HG03103 (cell line): ENCODE data around the gene EMX2.
"Not testable (repeated sequence)": the region's sequence is repeated elsewhere in the genome, so short reads cannot be mapped to it uniquely, and the experiment has no call there.

ENCODE experiments used
- ATAC-seq: cut with Tn5 transposase; IDR thresholded peaks from one replicate; pipeline ENCODE4 v1.9.1; 2021; ENCODE audit warnings: low read depth; ENCODE audit not compliant: unreplicated experiment

The EMX2 gene

DNA sequence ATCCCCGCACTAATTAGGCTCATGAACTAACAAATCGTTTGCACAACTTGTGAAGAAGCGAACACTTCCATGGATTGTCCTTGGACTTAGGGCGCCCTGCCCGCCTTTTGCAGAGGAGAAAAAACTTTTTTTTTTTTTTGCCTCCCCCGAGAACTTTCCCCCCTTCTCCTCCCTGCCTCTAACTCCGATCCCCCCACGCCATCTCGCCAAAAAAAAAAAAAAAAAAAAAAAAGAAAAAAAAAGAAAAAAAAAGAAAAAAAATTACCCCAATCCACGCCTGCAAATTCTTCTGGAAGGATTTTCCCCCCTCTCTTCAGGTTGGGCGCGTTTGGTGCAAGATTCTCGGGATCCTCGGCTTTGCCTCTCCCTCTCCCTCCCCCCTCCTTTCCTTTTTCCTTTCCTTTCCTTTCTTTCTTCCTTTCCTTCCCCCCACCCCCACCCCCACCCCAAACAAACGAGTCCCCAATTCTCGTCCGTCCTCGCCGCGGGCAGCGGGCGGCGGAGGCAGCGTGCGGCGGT is at the start of gene EMX2:
EMX2 (plus strand) TSS at position 41 of the 519 bp plus-strand sequence. CDS start 522 bp downstream, outside the sequence.
- ATAC-seq: no peak

DNA sequence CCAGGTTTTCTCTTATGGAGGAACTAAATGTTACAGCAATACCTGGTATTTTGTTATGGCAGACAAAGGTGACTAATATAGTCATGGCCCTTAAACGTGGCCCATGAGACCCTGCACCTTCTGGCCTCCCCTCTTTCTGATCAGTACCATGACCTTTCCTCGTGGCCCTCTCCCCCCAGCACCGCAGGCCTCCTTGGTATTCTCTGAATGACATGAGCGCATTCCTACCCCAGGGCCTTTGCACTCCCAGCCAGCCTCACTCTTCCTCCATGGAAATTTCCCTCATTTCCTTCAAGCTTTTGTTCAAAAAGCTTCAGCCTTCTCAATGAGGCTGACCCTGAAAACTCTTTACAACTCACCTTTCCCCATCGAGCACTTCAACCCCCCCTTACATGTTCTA is 46.5 kb upstream of the EMX2 start:
- no peak for ATAC-seq

DNA sequence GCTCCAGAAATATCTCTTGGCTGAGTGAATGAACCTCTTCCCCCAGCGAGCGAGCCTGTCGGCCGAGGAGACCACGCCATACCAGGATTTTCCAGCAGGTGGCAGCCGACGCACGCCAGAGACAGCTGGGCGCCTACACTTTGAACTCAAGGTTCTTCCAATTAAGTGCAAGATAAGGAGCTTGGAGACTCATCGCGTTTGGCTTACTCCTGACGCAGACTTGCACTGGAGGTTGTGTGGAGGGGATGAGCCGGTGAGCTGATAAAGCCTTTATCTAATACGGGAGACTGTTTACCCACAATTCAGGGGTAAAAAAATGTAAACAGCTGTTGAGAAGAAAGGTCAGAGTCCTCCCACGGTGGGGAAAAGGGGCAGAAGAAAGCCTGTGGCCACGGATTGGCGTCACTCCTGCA is 45.9 kb upstream of the EMX2 start:
- peak; percentile 72 for ATAC-seq

DNA sequence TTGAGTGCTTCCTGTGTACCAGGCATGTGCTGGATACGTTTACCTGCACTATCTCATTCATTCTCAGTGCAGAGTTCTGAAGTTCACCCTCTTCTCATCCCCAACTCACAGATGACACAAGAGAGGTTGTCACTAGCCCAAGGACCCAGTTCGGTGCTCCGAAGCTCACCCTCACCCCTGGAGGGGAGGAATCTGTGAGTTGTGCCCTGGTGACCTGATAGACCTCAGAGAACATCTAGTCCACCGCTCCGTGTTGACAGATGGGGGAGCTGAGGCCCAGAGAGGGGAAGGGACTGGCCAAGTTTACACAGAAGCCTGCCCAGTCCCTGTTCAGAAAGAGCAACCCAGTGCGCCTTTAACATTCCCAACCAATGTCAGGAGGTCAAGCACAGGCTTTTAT is 44.8 kb upstream of the EMX2 start:
- ATAC-seq: no peak

DNA sequence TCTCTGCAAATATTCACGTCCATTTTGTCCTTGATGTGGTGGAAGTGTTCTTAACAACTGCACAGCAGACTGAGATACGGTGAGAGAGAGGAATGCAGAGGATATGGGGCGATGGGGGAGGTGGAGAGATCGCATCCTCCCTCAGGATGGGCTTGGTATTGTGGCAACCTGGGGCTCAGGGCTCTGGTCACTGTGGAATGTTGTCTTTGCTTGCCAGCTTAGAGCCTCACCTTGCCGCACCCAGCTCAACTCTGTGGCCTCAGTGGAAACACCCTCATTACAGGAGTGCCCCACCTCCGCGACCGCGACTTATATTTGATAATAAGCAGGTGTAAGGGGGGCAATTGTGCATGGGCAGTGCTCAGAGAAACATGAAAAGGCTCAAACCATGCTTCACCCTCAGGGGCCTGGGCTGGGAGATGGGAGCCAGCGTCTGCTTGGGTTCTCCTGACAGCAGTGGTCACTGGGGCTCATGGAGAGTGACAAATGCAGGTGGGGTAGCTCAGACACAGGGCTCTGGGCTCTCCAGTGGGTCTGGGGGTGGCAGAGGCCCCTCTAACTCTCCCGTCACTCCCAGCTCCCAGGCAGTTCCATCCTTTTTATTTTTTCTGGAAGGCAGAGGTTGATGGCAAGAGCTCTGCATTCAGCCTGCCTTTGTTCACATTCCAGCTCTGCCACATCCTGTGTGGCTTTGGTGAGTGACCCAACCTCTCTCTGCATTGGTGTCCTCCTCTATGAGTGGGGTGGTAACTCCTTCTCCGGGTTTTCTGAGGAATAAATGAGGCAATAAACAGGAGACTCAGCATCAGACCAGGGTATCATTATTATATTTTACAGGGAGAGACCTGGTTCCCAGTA is 43.1 kb upstream of the EMX2 start:
- ATAC-seq: no peak

DNA sequence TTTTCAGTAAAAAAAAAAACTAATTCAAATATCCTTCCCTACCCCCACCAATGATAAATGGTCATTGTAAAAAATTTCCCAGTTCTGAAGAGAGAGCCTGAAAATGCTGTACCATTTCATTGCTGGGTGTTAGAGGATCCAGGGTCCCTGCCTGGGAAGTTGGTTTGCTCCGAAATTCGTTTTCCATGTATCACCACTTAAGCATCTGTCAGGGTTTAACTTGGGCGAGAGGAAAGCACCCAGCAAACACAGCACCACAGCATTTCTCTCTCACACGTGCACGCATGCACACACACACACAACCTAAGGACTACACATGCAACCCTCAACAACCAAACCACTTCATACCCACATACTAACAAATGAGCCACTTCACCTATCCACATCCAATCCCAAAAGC is 42.1 kb upstream of the EMX2 start:
- no peak for ATAC-seq

DNA sequence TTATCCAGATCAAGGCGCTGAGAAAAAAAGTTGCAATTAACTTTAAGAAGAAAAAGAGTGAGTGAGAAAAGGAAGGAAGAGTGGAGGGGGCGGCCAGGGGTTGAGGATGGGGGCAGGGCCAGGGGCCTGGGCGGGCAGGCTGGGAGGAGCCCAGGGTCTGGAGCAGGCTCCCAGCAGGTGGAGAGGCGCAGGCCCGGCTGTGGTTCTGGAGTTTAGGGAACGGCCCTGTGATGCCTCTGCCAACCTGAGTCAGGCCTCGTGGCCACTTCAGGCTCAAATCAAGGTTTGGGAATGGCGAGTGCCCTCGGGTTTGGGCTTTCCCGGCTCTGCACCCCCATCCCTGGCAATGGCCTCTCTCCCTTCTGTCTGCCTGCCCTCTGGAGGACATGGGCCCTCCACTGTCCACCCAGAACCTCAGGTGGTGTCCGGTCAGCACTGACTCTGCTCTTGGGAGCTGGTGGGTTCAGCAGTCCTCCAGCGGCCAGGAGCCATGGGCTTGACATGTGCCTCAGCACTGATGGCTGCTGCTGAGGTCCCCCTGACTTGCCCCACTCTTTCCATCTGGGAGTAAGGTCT is 41.0 kb upstream of the EMX2 start:
- no peak for ATAC-seq

DNA sequence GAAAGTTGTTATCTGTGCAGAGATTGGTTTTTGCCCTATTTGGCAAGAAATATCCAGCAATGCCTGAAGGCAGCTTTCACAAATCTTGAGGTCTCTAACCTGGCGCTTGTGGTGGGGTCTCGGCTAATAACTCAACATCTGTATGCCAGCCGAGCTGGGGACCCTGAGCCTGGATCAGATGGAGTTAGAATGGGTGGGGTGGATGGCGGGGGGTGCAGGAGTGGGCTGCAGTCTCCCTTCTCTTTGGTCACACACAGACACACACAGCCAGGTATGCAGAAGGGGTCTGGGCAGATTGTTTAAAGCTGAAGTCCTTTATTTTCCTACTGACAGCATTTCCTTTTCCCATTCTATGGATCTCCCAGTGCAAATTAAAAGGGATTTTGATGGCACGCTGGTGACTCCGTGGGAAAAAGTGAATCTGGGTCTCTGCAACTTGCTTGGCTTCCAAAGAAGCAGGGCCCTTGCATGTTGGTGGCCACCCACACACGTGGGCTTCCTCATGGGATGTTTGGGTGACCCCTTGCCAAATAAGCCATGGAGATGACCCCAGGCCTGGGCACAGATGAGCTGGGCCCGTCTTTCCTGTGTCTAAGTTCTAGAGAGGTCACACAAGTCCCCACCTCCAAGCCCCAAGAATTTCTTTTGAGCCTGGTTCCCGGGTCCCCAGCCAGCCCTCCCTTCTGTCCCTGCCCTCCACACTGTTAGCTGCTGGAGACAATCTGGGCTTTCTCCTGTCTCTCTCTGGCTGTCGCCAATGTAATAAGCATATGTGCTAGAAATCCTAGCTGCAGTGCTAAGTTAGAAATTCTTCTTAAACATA is 39.9 kb upstream of the EMX2 start:
- no peak for ATAC-seq

DNA sequence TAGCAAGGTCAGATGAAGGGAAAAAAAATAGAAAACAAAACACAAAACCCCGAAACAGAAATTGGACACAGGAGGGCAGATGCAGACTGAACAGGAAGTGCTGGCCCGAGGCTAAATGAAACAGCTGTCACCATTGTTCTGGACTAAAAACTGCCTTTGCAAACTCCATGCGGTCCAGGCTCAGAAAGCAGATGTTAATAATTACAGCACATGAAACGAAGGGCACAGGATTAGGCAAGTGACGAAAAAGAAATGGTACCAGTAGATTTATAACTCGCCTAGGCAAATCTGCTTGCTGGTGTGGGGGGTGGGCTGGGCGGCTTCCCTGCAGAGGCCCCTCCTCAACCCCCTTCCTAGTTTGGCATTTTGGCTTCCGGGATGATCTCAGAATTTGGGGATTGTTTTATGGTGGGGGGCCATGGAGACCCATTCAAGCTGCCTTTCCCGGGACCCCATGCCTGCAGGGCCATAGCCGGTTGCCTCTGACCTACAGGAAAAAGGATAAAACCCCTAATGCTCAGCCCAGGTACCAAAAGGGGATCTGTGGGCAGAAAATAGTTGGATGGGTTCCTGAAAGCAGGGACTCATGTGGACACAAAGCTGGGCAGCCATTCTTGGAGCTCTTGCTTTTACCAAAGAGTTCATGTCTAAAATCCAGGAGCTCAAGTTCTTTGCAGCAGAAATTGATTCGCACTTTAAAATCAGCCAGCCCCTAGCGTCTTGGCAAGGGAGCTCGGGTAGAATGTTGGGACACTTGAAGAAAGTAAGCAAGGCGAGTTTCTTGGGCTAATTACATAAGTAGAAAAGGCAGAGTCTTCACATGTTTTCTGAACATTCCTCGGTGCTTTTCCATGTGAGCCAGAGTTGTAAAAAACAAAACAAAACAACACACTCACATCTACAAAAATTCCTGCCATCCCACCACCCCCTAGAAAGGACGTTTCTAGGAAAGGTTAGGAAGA is 39.0 kb upstream of the EMX2 start:
- ATAC-seq: no peak

DNA sequence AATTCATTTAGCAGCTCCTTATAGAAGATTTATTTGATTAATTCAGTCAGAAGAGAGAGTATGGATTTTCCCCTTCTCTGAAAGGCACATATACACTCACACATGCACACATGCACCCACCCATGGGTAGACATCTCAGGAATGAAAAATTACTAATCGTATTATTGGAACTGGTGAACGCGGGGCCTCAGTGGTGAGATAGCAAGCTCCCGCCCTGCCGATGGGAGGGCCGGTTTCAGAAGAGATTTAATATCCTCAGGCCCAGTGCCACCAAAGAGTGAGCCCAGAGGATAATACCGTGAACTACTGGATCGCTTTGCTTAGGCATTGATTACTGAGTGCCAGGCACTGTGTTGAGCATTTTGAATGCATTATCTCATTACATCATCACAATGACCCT is 38.0 kb upstream of the EMX2 start:
- no peak for ATAC-seq

DNA sequence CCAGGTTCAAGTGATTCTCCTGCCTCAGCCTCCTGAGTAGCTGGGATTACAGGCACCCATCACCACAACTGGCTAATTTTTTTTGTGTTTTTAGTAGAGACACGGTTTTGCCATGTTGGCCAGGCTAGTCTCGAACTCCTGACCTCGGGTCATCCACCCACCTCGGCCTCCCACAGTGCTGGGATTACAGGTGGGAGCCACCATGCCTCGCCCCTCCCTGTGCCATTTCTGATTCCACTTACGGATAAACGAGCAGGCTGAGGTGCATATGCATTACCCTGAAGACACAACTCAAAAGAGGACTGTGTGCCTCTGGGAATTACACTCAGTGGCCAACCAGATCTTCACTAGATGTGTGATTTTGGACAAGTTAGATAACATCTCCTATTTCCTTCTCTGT is 35.5 kb upstream of the EMX2 start:
- not testable (repeated sequence) for ATAC-seq

DNA sequence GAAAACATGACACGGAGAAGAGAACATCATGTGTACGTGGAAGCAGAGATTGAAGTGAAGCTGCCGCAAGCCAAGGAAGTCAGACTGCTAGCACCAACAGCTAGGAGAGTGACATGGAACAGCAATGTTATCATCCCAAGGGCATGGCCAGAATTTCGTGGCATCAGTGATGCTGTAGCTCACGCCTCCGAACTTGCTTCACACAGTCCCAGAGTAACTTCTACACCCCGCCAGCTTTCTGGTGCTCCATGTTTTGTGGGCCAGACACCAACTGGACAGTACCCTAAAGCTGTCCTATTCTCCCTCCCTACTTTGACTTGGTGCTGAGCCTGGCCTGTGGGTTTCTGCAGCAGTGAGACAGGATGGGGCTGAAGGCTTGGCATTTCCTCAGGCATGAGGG is 33.0 kb upstream of the EMX2 start:
- ATAC-seq: no peak

DNA sequence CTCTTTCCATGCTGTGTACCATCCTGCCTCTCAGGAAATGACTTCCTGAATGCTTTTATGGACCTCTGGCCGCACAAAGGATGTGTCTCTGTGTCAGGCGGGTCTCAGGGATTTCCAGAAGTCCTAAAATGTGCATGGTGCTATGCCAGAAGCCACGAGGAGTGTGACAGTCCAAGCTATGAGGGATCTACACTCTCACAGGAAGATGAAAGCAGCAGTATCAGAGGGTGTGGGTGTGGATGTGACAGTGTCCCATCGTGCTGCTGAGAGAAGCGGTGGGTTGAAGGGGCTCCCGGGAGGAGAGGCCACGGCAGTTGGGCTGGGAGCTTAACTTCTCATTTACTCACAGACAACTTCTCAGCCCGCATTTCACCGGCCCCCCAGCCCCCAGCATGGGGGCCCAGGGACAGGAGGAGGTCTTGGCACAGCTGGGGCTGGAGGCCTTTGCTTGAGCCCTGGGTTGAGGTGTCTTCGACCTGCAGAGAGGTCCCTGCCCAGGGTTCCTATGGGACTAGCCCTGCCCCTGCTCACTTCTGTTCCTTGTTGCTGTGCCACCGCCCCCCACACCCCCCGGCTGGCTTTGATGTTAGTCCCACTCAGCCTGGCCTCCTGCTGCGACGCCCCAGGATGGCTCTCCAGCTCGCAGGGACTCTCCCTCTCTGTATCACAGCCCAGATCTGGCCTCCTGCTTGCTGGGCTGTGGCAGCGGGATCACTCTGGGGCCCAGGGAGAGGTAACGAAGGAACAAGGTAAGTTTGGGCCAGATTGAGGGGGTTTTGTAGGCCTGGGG is 30.8 kb upstream of the EMX2 start:
- ATAC-seq: no peak

DNA sequence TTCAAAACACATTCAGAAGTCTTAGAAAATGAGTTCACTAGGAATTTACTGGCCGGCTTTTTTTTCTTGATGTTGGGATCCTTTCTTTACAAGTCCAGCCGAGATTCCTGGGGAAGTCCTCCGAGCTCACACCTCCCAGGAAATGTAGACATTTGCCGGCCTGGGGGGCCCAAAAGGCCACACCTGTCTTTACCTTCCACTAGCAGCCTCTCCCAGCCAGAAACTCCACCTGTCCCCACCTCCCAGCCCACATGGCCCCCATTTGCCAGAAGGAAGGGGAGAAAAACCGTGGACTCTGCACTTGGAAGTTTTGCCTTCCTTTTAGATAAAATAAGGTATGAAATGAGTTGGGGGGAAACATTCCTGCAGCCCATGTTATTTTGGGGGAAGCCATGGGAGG is 27.6 kb upstream of the EMX2 start:
- no peak for ATAC-seq

DNA sequence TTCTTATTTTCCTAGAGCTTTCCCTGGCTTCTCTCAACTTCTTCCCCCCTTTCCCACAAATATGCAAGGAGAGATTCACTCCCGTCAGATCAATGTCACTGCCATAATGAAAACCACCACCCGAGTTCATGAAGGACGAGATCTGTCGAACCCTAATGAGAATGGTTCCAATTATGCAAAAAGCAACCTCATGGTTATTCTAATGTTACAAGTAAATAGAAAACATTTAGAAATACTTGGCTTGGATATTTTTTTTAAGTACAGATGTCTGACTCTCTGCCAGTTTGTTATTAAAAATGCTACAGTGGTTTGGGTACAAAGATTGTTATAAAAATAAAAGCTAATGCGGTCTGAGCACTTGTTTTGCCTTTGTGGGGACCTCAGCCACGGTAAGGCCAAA is 25.9 kb upstream of the EMX2 start:
- ATAC-seq: no peak

DNA sequence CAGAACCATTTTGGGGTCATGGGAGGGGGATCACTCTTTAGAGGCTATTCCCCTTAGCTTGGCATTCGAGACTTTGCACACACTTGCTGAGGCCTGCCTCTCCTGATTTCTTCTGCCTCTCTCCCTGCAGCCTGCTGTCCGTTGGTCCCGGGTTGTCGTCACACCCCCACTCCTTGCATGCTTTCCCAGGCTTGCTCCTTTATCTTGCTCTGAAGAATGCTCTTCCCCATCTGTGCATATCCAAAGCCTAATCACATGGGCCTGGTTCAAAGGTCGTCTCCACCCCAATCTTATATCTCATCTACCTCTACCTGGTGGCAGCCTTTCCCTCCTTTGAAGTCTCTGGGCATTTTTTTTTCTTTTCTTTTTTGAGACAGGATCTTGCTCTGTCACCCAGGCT is 24.3 kb upstream of the EMX2 start:
- no peak for ATAC-seq

DNA sequence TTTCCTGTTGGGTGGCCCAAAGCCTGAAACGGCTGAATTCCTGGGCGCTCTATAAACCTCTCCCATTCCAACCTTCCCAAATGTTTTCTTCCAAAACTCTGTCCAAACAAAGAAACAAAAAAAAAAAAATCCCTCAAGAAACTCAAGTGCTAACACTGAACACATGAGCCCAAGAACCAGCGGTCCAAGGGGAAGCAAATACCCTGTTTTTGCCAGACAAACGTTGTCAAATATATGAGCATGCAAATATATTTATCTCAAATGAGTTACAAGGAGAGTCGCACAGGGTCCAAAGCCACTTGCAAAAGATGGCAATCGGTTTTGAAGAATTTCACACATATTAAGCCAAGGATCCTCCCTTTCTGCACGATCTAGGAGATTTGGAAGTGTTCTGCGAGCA is 23.3 kb upstream of the EMX2 start:
- ATAC-seq: no peak

DNA sequence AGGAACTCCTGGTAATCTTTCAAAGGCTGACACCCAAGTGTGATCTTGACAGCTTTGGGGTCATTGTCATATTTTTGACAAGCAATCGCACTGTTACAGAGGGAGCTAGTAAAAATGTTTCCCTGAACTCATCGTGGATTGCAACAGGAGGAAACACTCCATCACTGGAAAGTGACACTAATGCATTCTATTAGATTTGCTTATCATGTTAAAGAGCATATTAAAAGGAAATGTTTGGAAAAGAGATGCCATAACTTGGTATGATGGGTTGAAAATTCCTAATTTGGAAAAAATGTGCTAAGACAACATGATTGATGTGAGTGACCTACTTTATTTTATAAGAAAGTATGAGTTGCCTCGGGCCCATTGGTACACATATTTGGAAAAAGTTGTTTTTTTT is 22.7 kb upstream of the EMX2 start:
- ATAC-seq: no peak

DNA sequence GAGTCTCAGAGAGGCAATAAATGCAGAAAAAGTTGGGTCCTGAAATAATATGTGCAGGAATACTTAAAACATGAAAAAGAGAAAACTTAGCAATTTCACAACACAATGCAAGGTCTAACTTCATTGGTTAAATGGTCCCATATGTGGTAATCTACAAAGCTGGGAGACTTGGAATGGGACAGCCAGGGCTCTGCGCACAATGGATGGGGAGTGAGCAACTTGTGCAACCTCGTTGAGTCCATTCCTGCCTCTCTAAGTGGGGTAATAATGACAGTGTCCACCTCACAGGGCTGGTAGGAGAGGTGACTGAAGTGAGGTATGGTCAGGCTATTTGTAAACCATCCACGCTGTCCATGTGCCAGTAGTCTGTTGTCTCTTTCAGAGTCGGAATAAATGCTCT is 11.8 kb upstream of the EMX2 start:
- ATAC-seq: no peak
